Hepatocyte (in vitro differentiated cells): ENCODE results near the gene TNS3. TPM values are rescaled to one million over a fixed set of nuclear protein-coding genes. Genes with fewer than 3 reads are reported as not detected.

ENCODE experiments used
- DNase-seq: peaks from one replicate; pipeline ENCODE4 v3.0.0-alpha.2; 2016; ENCODE audit warnings: low spot score
- H2AFZ ChIP-seq: fragments of 200-600 bp; sonication (generic); 2 replicates; pipeline ENCODE4 v1.6.0; 2016; ENCODE audit warnings: antibody characterized with exemption, mild to moderate bottlenecking
- H3K27ac ChIP-seq: fragments of 200-600 bp; sonication (generic); 2 replicates; pipeline ENCODE4 v1.5.1; 2016; ENCODE audit warnings: mild to moderate bottlenecking
- H3K27me3 ChIP-seq: fragments of 200-600 bp; sonication (generic); 2 replicates; pipeline ENCODE4 v1.6.1; 2016
- H3K36me3 ChIP-seq: fragments of 200-600 bp; sonication (generic); replicated peaks from 2 replicates; pipeline ENCODE4 v1.5.1; 2016; ENCODE audit warnings: low read depth; ENCODE audit not compliant: insufficient read depth
- H3K4me1 ChIP-seq: fragments of 200-600 bp; sonication (generic); 2 replicates; pipeline ENCODE4 v1.5.1; 2016; ENCODE audit warnings: mild to moderate bottlenecking, moderate library complexity; ENCODE audit not compliant: insufficient read depth
- H3K4me2 ChIP-seq: fragments of 200-600 bp; sonication (generic); 2 replicates; pipeline ENCODE4 v1.6.0; 2016
- H3K4me3 ChIP-seq: fragments of 200-600 bp; sonication (generic); 2 replicates; pipeline ENCODE4 v1.5.1; 2016; ENCODE audit warnings: mild to moderate bottlenecking
- H3K79me2 ChIP-seq: fragments of 200-600 bp; sonication (generic); 2 replicates; pipeline ENCODE4 v1.6.0; 2017; ENCODE audit warnings: mild to moderate bottlenecking
- H3K9me2 ChIP-seq: fragments of 200-600 bp; sonication (generic); replicated peaks from 2 replicates; pipeline ENCODE4 v1.6.0; 2017; ENCODE audit warnings: mild to moderate bottlenecking; ENCODE audit not compliant: insufficient read depth
- H3K9me3 ChIP-seq: fragments of 200-600 bp; sonication (generic); 2 replicates; pipeline ENCODE4 v1.5.1; 2016; ENCODE audit warnings: low read depth, mild to moderate bottlenecking
- H4K20me1 ChIP-seq: fragments of 200-600 bp; sonication (generic); 2 replicates; pipeline ENCODE4 v1.6.0; 2016; ENCODE audit warnings: mild to moderate bottlenecking; ENCODE audit not compliant: insufficient read depth, poor library complexity, severe bottlenecking
- EZH2 ChIP-seq: fragments of 200-600 bp; sonication (generic); IDR thresholded peaks from 2 replicates; pipeline ENCODE4 v1.6.1; 2016; ENCODE audit warnings: antibody characterized with exemption, mild to moderate bottlenecking, borderline replicate concordance
- EZH2phosphoT487 ChIP-seq: fragments of 200-600 bp; sonication (generic); IDR thresholded peaks from one replicate; pipeline ENCODE4 v1.6.1; 2018; ENCODE audit warnings: antibody characterized with exemption, mild to moderate bottlenecking, low read depth, moderate library complexity; ENCODE audit not compliant: unreplicated experiment, severe bottlenecking
- WGBS: methylation state at CpG from one replicate; pipeline ENCODE4 v1.1.6; 2016; ENCODE audit warnings: low lambda C conversion rate; ENCODE audit errors: missing lambda C conversion rate; 5-methylcytosine and 5-hydroxymethylcytosine counted together
- polyA plus RNA-seq: library from polyadenylated mRNA; unstranded; fragments of >200 nt; fragmentation: Nextera tagmentation; extraction: Ambion mirVana; gene quantifications from 2 replicates; pipeline ENCODE4 v1.2.1, GENCODE V29; 2016
- total RNA-seq: library from RNA; depleted of rRNA; stranded (reverse); fragments of >200 nt; gene quantifications from 2 replicates; pipeline ENCODE4 v1.2.3, GENCODE V29; 2014
- TF ChIP-seq, protein P1 (sequence below): fragments of 200-600 bp; sonication (generic); IDR thresholded peaks from 2 replicates; pipeline ENCODE4 v1.5.1; 2016; ENCODE audit warnings: antibody characterized with exemption, mild to moderate bottlenecking; ENCODE audit not compliant: poor library complexity

TNS3 gene
- total and polyA plus RNA-seq, 2 experiments from 2014 or later: 30.0 to 73.3 TPM

DNA sequence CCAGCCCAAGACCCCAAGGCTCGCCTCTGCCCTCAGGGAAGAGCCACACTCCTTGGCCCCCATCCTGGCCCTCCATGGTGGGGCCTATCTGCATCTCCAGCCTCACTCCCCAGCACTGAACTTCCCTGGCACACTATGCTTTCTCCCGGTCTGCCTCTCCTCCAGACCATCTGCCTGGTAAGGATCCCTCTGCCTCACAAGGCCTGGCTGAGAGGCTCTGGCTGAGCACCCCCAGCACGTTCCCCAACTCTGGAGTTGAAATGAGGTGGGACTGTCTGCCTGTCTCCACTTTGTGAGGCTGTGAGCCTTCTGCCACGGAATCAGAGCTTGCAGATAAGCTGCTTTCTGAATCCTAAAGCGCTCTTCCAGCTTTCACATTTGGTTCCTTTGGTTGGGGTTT, 220.7 kb downstream of the TNS3 start:
- Histone ChIP-seq H3K4me2 (no peak overlapping the region), H2AFZ (no peak overlapping the region), H3K27me3 (no peaks in the 10 kb centered on the region), H3K36me3 (no peaks in the 10 kb centered on the region), H3K9me2 (no peaks in the 10 kb centered on the region), H3K27ac (no peak overlapping the region), H3K9me3 (no peaks in the 10 kb centered on the region), H4K20me1 (peaks cover 43% of the 10 kb centered on the region), H3K4me1 (peaks cover 21% of the 10 kb centered on the region), H3K4me3 (no peak overlapping the region), H3K79me2 (peaks cover 80% of the 10 kb centered on the region)
- no peak for DNase-seq
- TF ChIP-seq, protein P1, sequence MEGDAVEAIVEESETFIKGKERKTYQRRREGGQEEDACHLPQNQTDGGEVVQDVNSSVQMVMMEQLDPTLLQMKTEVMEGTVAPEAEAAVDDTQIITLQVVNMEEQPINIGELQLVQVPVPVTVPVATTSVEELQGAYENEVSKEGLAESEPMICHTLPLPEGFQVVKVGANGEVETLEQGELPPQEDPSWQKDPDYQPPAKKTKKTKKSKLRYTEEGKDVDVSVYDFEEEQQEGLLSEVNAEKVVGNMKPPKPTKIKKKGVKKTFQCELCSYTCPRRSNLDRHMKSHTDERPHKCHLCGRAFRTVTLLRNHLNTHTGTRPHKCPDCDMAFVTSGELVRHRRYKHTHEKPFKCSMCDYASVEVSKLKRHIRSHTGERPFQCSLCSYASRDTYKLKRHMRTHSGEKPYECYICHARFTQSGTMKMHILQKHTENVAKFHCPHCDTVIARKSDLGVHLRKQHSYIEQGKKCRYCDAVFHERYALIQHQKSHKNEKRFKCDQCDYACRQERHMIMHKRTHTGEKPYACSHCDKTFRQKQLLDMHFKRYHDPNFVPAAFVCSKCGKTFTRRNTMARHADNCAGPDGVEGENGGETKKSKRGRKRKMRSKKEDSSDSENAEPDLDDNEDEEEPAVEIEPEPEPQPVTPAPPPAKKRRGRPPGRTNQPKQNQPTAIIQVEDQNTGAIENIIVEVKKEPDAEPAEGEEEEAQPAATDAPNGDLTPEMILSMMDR: no peak
- TF ChIP-seq EZH2 (no peak), EZH2phosphoT487 (no peak)
- WGBS: 98% methylated on average over 5 of the region's 5 CpGs

DNA sequence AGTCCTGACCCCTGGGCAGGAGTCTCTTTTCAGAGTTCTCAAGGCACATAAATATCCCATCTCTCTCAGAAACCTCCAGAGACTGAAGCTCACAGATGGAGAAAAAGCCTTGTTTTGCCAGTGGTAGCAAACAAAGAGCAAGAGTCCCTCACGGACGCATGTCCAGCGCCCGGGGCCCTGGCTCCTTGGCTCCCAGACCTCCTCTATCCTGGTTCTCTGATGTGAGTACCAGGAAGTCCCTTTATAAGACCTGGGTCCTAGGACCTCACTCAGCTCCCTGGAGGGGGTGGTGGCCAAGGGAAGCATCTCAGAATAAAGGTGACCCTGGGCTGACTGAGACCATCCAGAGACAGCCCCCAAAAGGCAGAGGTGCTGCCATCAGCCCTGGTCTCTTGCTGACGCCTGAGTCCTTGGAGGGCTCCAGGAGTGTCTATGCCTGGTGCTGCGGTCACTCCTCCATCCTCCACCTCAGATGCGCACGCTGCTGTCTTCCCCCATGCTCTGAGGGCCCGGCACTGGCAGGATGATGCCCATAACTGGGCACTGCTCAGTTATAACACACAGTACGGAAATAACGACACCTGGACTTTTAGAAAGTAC, 221.5 kb downstream of the TNS3 start:
- Histone ChIP-seq H3K9me2 (no peaks in the 10 kb centered on the region), H3K79me2 (peaks cover 86% of the 10 kb centered on the region), H2AFZ (no peak overlapping the region), H3K27me3 (no peaks in the 10 kb centered on the region), H3K27ac (no peak overlapping the region), H3K4me1 (peaks cover 29% of the 10 kb centered on the region), H3K9me3 (no peaks in the 10 kb centered on the region), H4K20me1 (peaks cover 47% of the 10 kb centered on the region), H3K4me3 (no peak overlapping the region), H3K4me2 (no peak overlapping the region), H3K36me3 (no peaks in the 10 kb centered on the region)
- no peak for DNase-seq
- 97% methylated on average over 11 of the region's 11 CpGs for WGBS
- TF ChIP-seq EZH2phosphoT487: no peak
- TF ChIP-seq, protein P1: no peak
- TF ChIP-seq EZH2: no peak

DNA sequence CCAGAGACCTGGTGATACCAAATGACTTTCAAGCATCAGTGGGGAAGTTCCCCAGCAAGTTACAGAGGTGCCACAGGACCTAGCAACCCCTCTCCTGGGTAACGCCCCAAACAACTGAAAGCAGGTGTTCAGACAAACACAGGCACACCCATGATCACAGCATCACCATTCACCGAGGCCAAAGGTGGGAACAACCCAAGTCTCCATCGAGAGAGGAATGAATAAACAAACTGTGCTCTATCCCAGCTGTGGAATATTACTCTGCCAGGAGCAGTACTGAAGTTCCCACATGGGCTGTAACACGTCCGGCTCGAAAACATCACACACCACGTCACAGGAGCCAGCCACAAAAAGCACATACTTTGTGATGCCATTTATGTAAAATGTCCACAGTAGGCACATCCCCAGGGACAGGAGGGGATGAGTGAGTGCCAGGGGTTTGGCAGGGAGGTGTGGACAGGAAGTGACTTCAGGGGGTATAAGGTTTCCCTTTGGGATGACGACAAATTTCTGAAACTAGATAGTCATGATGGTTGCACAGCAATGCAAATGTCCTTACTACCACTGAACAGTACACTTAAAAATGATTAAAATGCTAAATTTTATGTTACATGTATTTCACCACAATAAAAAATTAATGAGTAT, 222.8 kb downstream of the TNS3 start:
- Histone ChIP-seq H3K27ac (peak overlapping the region; percentile 84), H3K4me2 (no peak overlapping the region), H2AFZ (no peak overlapping the region), H4K20me1 (peaks cover 54% of the 10 kb centered on the region), H3K4me3 (no peak overlapping the region), H3K9me3 (no peaks in the 10 kb centered on the region), H3K4me1 (peaks cover 32% of the 10 kb centered on the region), H3K79me2 (peaks cover 89% of the 10 kb centered on the region), H3K36me3 (no peaks in the 10 kb centered on the region), H3K27me3 (no peaks in the 10 kb centered on the region), H3K9me2 (no peaks in the 10 kb centered on the region)
- WGBS: 97% methylated on average over 8 of the region's 8 CpGs
- TF ChIP-seq EZH2phosphoT487 (no peak), EZH2 (no peak)
- TF ChIP-seq, protein P1: no peak
- no peak for DNase-seq
